Heart left ventricle (tissue), 16 donors: ENCODE data around the gene RBM4. TPM values are rescaled to one million over a fixed set of nuclear protein-coding genes. Genes with fewer than 3 reads are reported as not detected.

Experiments
- ATAC-seq, 4 donors: fragments of 200-7000 bp; cut with Tn5 transposase; one replicate each; pipeline ENCODE4 v1.9.1; 2020 to 2022; ENCODE audit warnings: moderate library complexity in 4 of 4, mild to moderate bottlenecking in 3 of 4, moderate number of reproducible peaks in 1 of 4
- DNase-seq, 5 donors: peaks; one replicate each; pipeline ENCODE4 v3.0.0-alpha.2; 2020
- H3K27ac ChIP-seq, 12 donors: fragments of 200-600 bp; sonication (generic) in 4 of 12; one replicate each; pipeline versions ENCODE4 v1.5.0 to v1.8.0; 2016 to 2022; ENCODE audit warnings: mild to moderate bottlenecking in 2 of 12
- H3K27me3 ChIP-seq, 9 donors: fragments of 200-600 bp; sonication (generic) in 2 of 9; one replicate each; pipeline versions ENCODE4 v1.5.1 to v1.8.0; 2016 to 2022; ENCODE audit warnings: mild to moderate bottlenecking in 3 of 9
- H3K36me3 ChIP-seq, 9 donors: fragments of 200-600 bp; sonication (generic) in 2 of 9; one replicate each; pipeline versions ENCODE4 v1.5.0 to v1.8.0; 2018 to 2022; ENCODE audit warnings: mild to moderate bottlenecking in 2 of 9
- H3K4me1 ChIP-seq, 12 donors: fragments of 200-600 bp; sonication (generic) in 4 of 12; one replicate each; pipeline versions ENCODE4 v1.5.0 to v1.8.0; 2016 to 2022; ENCODE audit warnings: mild to moderate bottlenecking in 3 of 12
- H3K4me3 ChIP-seq, 12 donors: fragments of 200-600 bp; sonication (generic) in 4 of 12; one replicate each; pipeline versions ENCODE4 v1.5.0 to v1.8.0; 2017 to 2022; ENCODE audit warnings: mild to moderate bottlenecking in 9 of 12, moderate library complexity in 4 of 12
- H3K9me3 ChIP-seq, 12 donors: fragments of 200-600 bp; sonication (generic) in 4 of 12; one replicate each; pipeline versions ENCODE4 v1.5.0 to v1.8.0; 2016 to 2022; ENCODE audit warnings: mild to moderate bottlenecking in 1 of 12
- CTCF ChIP-seq, 12 donors: fragments of 200-600 bp; sonication (generic) in 4 of 12; IDR thresholded peaks; one replicate each; pipeline versions ENCODE4 v1.5.0 to v1.8.0; 2018 to 2022; ENCODE audit warnings: antibody characterized with exemption in 12 of 12, mild to moderate bottlenecking in 5 of 12
- POLR2A ChIP-seq, 2 donors: fragments of 450-650 bp; IDR thresholded peaks; one replicate each; pipeline ENCODE4 v1.6.1; 2017; ENCODE audit warnings: antibody characterized with exemption in 2 of 2, mild to moderate bottlenecking in 2 of 2, moderate library complexity in 2 of 2
- WGBS, 4 donors: extraction: QIAGEN DNeasy Blood & Tissue Kit in 2 of 4; methylation state at CpG; one replicate each; pipeline versions ENCODE4 v1.1.5 to v1.1.7; 2013 to 2018; 5-methylcytosine and 5-hydroxymethylcytosine counted together
- intact Hi-C, 10 donors: fragments of 100-400 bp; cut with DNase I; formaldehyde crosslinking; loops; one replicate each; pipeline versions ENCODE4 v1.11.1 to v1.14.2; 2022
- polyA plus RNA-seq, 2 donors: library from polyadenylated mRNA; stranded (reverse); fragments of 200-250 nt; gene quantifications; one replicate each; pipeline ENCODE4 v1.2.3, GENCODE V29; 2013
- total RNA-seq, 9 donors: library from RNA; depleted of rRNA in 2 of 9; stranded (reverse); fragments of >200 nt in 2 of 9; fragmentation: NEBNext Ultra II Directional in 3 of 9; extraction: Animal tissue kit (Norgen Biotek cat#: 25700) in 3 of 9; gene quantifications; one replicate each; pipeline versions ENCODE4 v1.1.0 to v1.2.4, GENCODE V29; 2016 to 2023
- donor health status: ischemic (EF 13 %, LVEDD 7.1; RV severe dilation, severe dysfunction).
- donor health status: healthy with polysubstance abuse.
- donor health status: DM: no; HTN: yes; CAD: no.
- donor health status: DM: no; HTN: no; CAD: no.
- donor health status: ischemic (EF 25% LVEDD 6.9; RV normal size, moderate dysfunction).
- donor health status: ischemic (EF 25% LVEDD 5.7; RV mildly dilated, moderate dysfunction).
- donor health status: healthy.
- donor health status: DM: yes; HTN: yes; CAD: no.
- donor health status: ischemic (EF 35%, LVEDD 5.7; RV mildly dilated, moderate dysfunction).
- donor health status: nonischemic (EF 11% LVEDD 7.7; RV severe dilation, severe dysfunction).
- donor health status: DM: yes; HTN: yes; CAD: no.
- donor health status: PGD.
- donor health status: ischemic (EF 29% LVEDD 5.4; RV normal size, mild dysfunction).
- donor health status: nonischemic (EF 23%, LVEDD 6.1; RV moderate dilation, normal function).

The RBM4 gene
- total and polyA plus RNA-seq, 11 donors, result 46.4 to 89.4 (median 56.6) TPM

- intact Hi-C loops, result no loop called here
- peak overlapping the region in 2 of 12 donors; percentile 7 to 26 for H3K27ac ChIP-seq
- H3K9me3 ChIP-seq, result no peaks in the 10 kb centered on the region
- ATAC-seq (no peak), DNase-seq (no peak)
- TF ChIP-seq POLR2A (IDR thresholded peaks at IDR 0.05), result no peak
- no peak for TF ChIP-seq CTCF (IDR thresholded peaks at IDR 0.05)
- H3K36me3 ChIP-seq, result peaks cover 3 to 74% (median 71%) of the 10 kb centered on the region in 9 donors
- WGBS, 4 donors, result 13 to 20% (median 17%) methylated on average over 3 of the region's 3 CpGs
- no peaks in the 10 kb centered on the region for H3K27me3 ChIP-seq
- peaks cover 22 to 91% (median 81%) of the 10 kb centered on the region in 12 donors for H3K4me1 ChIP-seq
- peak overlapping the region in 9 of 12 donors; percentile 15 to 94 (median 75) for H3K4me3 ChIP-seq
Observed at GRCh38 chr11:66641834-66642233, 3.3 kb downstream of the RBM4 start.

GRCh38 chr11:66643745-66644437, 5.4 kb downstream of the RBM4 start:
- no peak for ATAC-seq
- peak overlapping the region in 2 of 12 donors; percentile 75 to 90 for H3K4me3 ChIP-seq
- intact Hi-C loops, result no loop called here

GRCh38 chr11:66646828-66647227, 8.3 kb downstream of the RBM4 start:
- peaks cover 3 to 100% (median 80%) of the 10 kb centered on the region in 9 donors for H3K36me3 ChIP-seq
- WGBS, 4 donors, result 67 to 73% (median 71%) methylated on average over 4 of the region's 4 CpGs

More at GRCh38 chr11:66643745-66644437, 5.4 kb downstream of the RBM4 start:
- no peak overlapping the region for H3K27ac ChIP-seq
- H3K27me3 ChIP-seq, result no peaks in the 10 kb centered on the region
- 86 to 91% (median 90%) methylated on average over 17 to 24 of the region's 24 CpGs for WGBS, 4 donors
- no peaks in the 10 kb centered on the region for H3K9me3 ChIP-seq
- peaks cover 22 to 83% (median 72%) of the 10 kb centered on the region in 12 donors for H3K4me1 ChIP-seq
- TF ChIP-seq CTCF (IDR thresholded peaks at IDR 0.05) (no peak), POLR2A (IDR thresholded peaks at IDR 0.05) (no peak)
- H3K36me3 ChIP-seq, result peaks cover 3 to 95% (median 88%) of the 10 kb centered on the region in 9 donors
- no peak for DNase-seq

More at GRCh38 chr11:66646828-66647227, 8.3 kb downstream of the RBM4 start:
- TF ChIP-seq CTCF (IDR thresholded peaks at IDR 0.05), result no peak
- no peak for TF ChIP-seq POLR2A (IDR thresholded peaks at IDR 0.05)
- intact Hi-C loops, result no loop called here
- DNase-seq, result no peak
- ATAC-seq, result no peak
- Histone ChIP-seq H3K4me1 (peaks cover 11 to 57% (median 49%) of the 10 kb centered on the region in 12 donors), H3K27me3 (no peaks in the 10 kb centered on the region), H3K27ac (no peak overlapping the region), H3K9me3 (no peaks in the 10 kb centered on the region), H3K4me3 (no peak overlapping the region)
